Measurements from ENCODE around the gene PLEKHH1. TPM values are rescaled to one million over a fixed set of nuclear protein-coding genes. Genes with fewer than 3 reads are reported as not detected.

The PLEKHH1 gene
- total and polyA plus RNA-seq, 3 donors from 2014 or later = 21.4 to 61.3 (median 49.1) TPM

DNA sequence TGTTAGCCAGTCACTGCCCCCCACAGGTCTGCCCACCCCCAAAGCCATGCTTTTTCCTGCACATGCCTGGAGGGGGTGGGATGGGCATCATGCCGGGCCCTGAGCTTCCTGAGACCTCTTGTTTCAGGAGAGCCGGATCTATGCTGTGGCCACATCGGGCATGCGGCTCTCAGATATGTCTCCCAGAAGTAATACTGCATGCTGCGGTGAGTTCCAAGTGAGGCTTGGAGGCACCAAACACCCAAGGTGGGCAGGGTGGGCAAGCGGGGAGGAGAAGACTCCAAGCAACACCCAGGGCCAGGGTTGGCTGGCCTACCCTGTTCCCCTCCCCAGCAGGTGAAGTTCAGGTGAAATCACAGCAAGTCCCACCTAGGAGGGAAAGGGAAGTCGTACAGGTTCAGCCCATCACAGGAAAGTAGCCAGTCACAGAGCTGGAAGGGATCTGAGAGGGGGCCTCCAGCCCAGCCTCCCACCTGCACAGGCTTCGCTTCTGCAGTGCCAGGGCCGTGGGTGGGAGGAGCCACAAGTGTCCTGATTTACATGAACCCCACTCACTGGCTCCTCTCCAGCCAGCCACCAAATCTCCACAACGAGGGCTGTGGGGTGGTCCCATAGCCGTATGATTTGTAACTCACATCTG lies 36.0 kb downstream of the PLEKHH1 start:
- Histone ChIP-seq H3K4me3 (no peak overlapping the region), H3K27me3 (no peaks in the 10 kb centered on the region), H3K27ac (no peak overlapping the region), H3K36me3 (ENCODE audit: low read depth, missing control alignments) (no peaks in the 10 kb centered on the region), H3K9me3 (no peaks in the 10 kb centered on the region), H3K4me1 (no peaks in the 10 kb centered on the region)
- 81% methylated on average over 10 of the region's 11 CpGs for WGBS, 2 donors
- TF ChIP-seq, protein P1, sequence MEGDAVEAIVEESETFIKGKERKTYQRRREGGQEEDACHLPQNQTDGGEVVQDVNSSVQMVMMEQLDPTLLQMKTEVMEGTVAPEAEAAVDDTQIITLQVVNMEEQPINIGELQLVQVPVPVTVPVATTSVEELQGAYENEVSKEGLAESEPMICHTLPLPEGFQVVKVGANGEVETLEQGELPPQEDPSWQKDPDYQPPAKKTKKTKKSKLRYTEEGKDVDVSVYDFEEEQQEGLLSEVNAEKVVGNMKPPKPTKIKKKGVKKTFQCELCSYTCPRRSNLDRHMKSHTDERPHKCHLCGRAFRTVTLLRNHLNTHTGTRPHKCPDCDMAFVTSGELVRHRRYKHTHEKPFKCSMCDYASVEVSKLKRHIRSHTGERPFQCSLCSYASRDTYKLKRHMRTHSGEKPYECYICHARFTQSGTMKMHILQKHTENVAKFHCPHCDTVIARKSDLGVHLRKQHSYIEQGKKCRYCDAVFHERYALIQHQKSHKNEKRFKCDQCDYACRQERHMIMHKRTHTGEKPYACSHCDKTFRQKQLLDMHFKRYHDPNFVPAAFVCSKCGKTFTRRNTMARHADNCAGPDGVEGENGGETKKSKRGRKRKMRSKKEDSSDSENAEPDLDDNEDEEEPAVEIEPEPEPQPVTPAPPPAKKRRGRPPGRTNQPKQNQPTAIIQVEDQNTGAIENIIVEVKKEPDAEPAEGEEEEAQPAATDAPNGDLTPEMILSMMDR (IDR thresholded peaks at IDR 0.05) = no peak
- TF ChIP-seq POLR2A (IDR thresholded peaks at IDR 0.05) = no peak
- DNase-seq = no peak
- intact Hi-C loops (cut with DNase I; ENCODE audit: low total_unique reads) = loop anchor here (5.0 kb wide), 1 partner anchor 142 kb away; no protein-coding TSS in a partner anchor

DNA sequence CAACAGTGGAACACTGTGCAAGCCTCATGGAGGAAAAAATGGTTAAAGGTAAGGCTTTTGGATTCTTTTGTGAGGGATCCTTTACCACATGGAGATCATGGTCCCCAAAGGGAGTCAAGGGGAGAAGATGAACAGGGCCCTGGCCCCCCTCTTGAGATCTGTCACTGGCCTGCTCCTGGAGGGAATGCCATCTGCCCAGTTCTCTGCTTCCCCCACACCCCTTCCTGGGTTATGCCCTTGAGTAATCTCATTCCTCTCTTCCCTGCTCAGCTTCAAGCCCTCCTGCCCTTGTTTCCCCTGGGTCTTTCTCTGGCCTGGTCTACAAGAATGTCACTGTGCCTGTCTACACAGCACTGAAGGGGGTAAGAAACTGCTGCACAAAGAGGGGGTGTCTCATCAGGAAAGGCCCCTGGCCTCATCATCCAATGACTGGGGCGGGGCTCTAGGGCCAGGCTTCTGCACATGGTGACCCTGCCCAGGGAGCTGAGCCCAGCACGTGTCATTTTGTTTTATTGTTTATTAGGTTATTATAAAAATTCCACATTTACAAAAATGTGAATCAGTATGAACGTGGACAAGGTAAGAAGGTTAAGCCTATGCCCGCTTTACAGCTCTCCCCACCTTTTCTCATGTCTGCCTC lies 36.7 kb downstream of the PLEKHH1 start:
- TF ChIP-seq, protein P1 (IDR thresholded peaks at IDR 0.05) = no peak
- TF ChIP-seq POLR2A (IDR thresholded peaks at IDR 0.05) = no peak
- Histone ChIP-seq H3K4me1 (no peaks in the 10 kb centered on the region), H3K27me3 (no peaks in the 10 kb centered on the region), H3K9me3 (no peaks in the 10 kb centered on the region), H3K27ac (no peak overlapping the region), H3K36me3 (ENCODE audit: low read depth, missing control alignments) (no peaks in the 10 kb centered on the region), H3K4me3 (no peak overlapping the region)
- intact Hi-C loops (cut with DNase I; ENCODE audit: low total_unique reads) = loop anchor here (5.0 kb wide), 1 partner anchor 142 kb away; no protein-coding TSS in a partner anchor
- no peak for DNase-seq
- WGBS, 2 donors = 89 to 92% methylated on average over 4 of the region's 4 CpGs

DNA sequence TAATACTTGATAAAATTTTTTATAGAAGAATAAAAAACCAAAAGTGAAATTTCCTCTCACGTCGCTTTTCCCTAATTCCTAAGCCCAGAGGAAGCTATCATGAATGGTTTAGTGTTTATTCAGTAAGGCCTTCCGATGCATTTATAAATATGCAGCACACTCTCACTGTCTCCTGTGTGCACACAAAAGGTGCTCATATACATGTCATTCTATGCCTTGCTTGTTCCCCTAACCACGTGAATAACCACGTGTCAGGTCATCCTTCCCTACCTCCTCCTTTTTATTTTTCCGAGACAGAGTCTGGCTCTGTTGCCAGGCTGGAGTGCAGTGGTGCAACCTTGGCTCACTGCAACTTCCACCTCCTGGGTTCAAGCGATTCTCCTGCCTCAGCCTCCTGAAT lies 37.4 kb downstream of the PLEKHH1 start:
- WGBS, 2 donors = 91 to 92% methylated on average over 7 of the region's 7 CpGs
- Histone ChIP-seq H3K9me3 (no peaks in the 10 kb centered on the region), H3K36me3 (ENCODE audit: low read depth, missing control alignments) (no peaks in the 10 kb centered on the region), H3K27ac (no peak overlapping the region), H3K27me3 (no peaks in the 10 kb centered on the region), H3K4me1 (no peaks in the 10 kb centered on the region), H3K4me3 (no peak overlapping the region)
- no peak for TF ChIP-seq POLR2A (IDR thresholded peaks at IDR 0.05)
- TF ChIP-seq, protein P1 (IDR thresholded peaks at IDR 0.05) = no peak
- intact Hi-C loops (cut with DNase I; ENCODE audit: low total_unique reads) = no loop called here
- no peak for DNase-seq

DNA sequence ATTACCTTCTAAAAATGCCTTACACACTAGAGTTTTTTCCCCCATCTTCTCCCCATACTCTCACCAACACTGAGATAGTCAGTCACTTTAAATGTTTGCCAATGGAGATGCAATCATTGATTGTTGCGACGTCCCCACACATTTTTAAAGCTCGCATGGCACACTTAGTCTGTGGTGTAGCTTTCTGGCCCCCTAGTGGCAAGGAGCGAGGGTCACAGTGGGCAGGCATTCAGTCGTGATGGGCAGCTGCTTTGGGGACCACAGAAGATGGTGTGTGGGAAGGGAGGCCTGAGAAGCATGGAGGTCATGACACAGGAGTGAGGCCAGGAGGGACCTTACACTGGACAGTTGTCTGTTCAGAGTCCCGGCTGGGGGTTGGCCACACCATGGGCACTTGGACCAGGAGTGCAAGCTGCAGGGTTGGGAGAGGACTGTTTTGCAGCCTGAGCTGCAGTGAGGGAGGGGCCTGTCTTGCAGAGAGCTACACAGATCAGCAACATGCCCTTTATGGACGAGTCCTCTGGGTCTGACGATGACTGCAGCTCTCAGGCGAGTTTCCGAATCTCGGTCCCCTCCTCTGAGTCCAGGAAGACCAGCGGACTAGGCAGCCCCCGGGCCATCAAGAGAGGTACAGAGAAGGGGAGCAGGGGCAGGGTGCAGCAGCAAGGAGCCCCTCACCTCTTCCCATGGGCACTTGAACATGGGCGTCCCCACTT lies 38.3 kb downstream of the PLEKHH1 start:
- Histone ChIP-seq H3K4me1 (no peaks in the 10 kb centered on the region), H3K36me3 (ENCODE audit: low read depth, missing control alignments) (no peaks in the 10 kb centered on the region), H3K27me3 (no peaks in the 10 kb centered on the region), H3K9me3 (no peaks in the 10 kb centered on the region), H3K4me3 (no peak overlapping the region), H3K27ac (no peak overlapping the region)
- intact Hi-C loops (cut with DNase I; ENCODE audit: low total_unique reads) = no loop called here
- no peak for TF ChIP-seq POLR2A (IDR thresholded peaks at IDR 0.05)
- TF ChIP-seq, protein P1 (IDR thresholded peaks at IDR 0.05) = peak; percentile 58 to 87 (median 73)
- WGBS, 2 donors = 53 to 55% methylated on average over 9 to 14 of the region's 14 CpGs
- DNase-seq = peak; percentile 80

All from testis (tissue), 3 donors.